ENCODE data around the gene ZNF518B.

- no peak for TF ChIP-seq POLR2AphosphoS5 (IDR thresholded peaks at IDR 0.05; ENCODE audit: low read depth, low read length)
- no peak for TF ChIP-seq TAF1 (IDR thresholded peaks at IDR 0.05; ENCODE audit: borderline replicate concordance, insufficient read depth, low read length)
- no peak for TF ChIP-seq SIN3A (IDR thresholded peaks at IDR 0.05; ENCODE audit: borderline replicate concordance, insufficient read depth, low read length)
Observed at GRCh38 chr4:10461850-10462400, 4.7 kb upstream of the ZNF518B start.
